ENCODE results near the gene LCOR.

LCOR gene

DNA sequence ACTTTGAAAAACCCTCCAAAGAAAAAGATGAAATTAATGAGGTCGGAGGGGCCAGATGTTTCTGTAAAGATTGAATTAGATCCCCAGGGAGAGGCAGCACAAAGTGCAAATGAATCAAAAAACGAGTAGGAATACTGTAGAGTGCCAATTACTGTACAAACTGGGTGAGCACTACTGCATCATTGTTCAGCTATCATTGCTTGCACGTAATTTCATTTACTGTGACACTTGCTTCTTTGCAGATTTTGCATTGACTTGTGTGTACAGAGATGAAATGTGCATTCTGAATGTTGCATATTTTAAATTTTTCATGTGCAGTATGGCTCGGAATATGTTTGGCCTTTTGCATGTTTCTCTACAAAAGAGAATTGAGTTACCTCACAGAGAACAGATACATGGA lies 123.7 kb downstream of the LCOR start:
- H3K9me3 Mint-ChIP-seq: no peaks in the 10 kb centered on the region
- H3K4me1 Mint-ChIP-seq: peaks cover 0 to 7% of the 10 kb centered on the region in 2 donors
- H3K27ac Mint-ChIP-seq: no peak overlapping the region
- no peak overlapping the region for H3K4me3 Mint-ChIP-seq
- DNase-seq (no peak), ATAC-seq (replicated peaks) (no peak)
- H3K36me3 Mint-ChIP-seq: peaks cover 20 to 30% of the 10 kb centered on the region in 2 donors
- H3K27me3 Mint-ChIP-seq: no peaks in the 10 kb centered on the region

- Mint-ChIP-seq H3K36me3 (peaks cover 15 to 24% of the 10 kb centered on the region in 2 donors), H3K4me1 (peaks cover 0 to 2% of the 10 kb centered on the region in 2 donors), H3K4me3 (no peak overlapping the region), H3K9me3 (no peaks in the 10 kb centered on the region), H3K27ac (no peak overlapping the region), H3K27me3 (no peaks in the 10 kb centered on the region)
- DNase-seq (no peak), ATAC-seq (replicated peaks) (no peak)
Observed at GRCh38 chr10:96958071-96958470, 126.0 kb downstream of the LCOR start.

- ATAC-seq (replicated peaks) (no peak), DNase-seq (no peak)
- no peak overlapping the region for H3K27ac Mint-ChIP-seq
- no peaks in the 10 kb centered on the region for H3K9me3 Mint-ChIP-seq
- no peaks in the 10 kb centered on the region for H3K27me3 Mint-ChIP-seq
- peaks cover 0 to 2% of the 10 kb centered on the region in 2 donors for H3K4me1 Mint-ChIP-seq
- H3K4me3 Mint-ChIP-seq: no peak overlapping the region
- H3K36me3 Mint-ChIP-seq: peaks cover 12 to 23% of the 10 kb centered on the region in 2 donors
Observed at GRCh38 chr10:96959733-96960132, 127.6 kb downstream of the LCOR start.

- H3K27ac Mint-ChIP-seq: no peak overlapping the region
- no peak overlapping the region for H3K4me3 Mint-ChIP-seq
- no peak for ATAC-seq (replicated peaks)
- no peaks in the 10 kb centered on the region for H3K9me3 Mint-ChIP-seq
- H3K36me3 Mint-ChIP-seq: peaks cover 2 to 14% of the 10 kb centered on the region in 2 donors
- no peak for DNase-seq
- peaks cover 0 to 2% of the 10 kb centered on the region in 2 donors for H3K4me1 Mint-ChIP-seq
- H3K27me3 Mint-ChIP-seq: no peaks in the 10 kb centered on the region
Observed at GRCh38 chr10:96960872-96961271, 128.8 kb downstream of the LCOR start.

DNA sequence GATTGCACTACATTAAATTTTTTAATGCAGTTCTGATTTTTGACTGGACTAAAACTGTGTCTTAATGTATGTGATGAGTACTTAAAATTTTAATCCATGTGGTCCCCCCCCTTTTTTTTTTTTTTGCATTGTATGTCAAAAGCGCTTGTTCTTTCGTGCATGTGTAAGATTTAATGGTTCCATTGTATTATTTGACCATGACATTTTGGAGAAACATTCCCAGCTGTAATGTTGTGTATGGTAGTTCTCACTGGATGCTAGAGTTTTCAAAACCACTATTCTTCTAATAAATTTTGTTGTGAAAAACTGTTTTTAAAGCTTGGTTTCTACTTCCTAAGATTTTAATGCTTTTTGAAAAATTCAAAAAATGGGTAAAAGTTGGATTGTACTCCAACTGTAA lies 132.0 kb downstream of the LCOR start:
- no peak overlapping the region for H3K4me3 Mint-ChIP-seq
- H3K27ac Mint-ChIP-seq: no peak overlapping the region
- ATAC-seq (replicated peaks): no peak
- peaks cover 6 to 17% of the 10 kb centered on the region in 2 donors for H3K36me3 Mint-ChIP-seq
- H3K9me3 Mint-ChIP-seq: no peaks in the 10 kb centered on the region
- H3K4me1 Mint-ChIP-seq: peaks cover 4 to 5% of the 10 kb centered on the region in 2 donors
- DNase-seq: no peak
- H3K27me3 Mint-ChIP-seq: no peaks in the 10 kb centered on the region

DNA sequence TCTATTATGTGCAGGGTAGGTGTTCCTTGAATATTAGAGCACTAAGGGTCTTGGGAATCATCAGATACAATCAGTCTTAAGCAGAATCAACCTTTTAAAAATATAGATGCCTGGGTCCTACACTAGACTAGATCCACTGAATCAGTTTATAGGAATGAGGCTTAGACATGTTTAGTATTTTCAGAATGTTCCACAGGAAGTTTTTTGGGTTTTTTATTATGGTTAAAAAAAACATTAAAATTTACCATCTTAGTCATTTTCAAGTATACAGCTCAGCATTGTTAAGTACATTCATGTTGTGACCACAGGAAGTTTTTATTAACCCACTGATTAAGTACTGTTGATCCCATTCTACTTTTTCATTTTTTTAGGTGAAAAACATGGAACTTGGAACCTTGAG lies 135.7 kb downstream of the LCOR start:
- Mint-ChIP-seq H3K36me3 (peaks cover 6 to 25% of the 10 kb centered on the region in 2 donors), H3K27ac (no peak overlapping the region), H3K27me3 (no peaks in the 10 kb centered on the region), H3K4me1 (peaks cover 11 to 31% of the 10 kb centered on the region in 2 donors), H3K4me3 (no peak overlapping the region), H3K9me3 (no peaks in the 10 kb centered on the region)
- ATAC-seq (replicated peaks): no peak
- no peak for DNase-seq

DNA sequence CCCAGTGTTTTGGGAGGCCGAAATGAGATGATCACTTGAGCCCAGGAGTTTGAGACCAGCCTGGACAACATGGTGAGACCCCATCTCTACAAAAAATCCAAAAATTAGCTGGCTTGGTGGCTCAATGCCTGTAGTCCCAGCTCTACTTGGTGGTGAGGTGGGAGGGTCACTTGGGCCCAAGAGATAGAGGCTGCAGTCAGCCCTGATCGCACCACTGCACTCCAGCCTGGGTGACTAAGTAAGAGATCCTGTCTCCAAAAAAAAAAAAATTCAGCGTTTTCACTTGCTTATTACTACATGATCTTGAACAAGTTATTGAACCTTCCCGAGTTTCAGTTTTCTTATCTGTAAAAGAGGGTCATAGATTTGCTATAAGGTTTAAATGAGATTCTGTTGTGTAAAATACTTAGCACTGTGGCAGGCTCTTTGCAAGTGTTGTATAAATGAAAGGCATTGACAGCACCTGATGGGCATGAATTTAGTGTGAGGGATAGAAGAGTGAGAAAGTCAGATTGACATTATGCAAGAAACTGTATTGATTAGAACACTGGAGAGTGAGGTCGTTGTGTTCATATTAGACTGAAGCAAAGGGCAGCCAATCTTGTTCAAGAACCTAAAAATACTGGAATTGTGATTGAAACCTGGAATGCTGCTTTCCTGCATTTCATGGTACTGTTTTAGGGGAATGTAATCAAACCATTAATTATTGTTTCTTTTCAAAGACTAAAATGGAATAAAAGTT lies 136.8 kb downstream of the LCOR start:
- ATAC-seq (replicated peaks) (no peak), DNase-seq (no peak)
- no peak overlapping the region for H3K27ac Mint-ChIP-seq
- peaks cover 6 to 24% of the 10 kb centered on the region in 2 donors for H3K36me3 Mint-ChIP-seq
- peaks cover 20 to 41% of the 10 kb centered on the region in 2 donors for H3K4me1 Mint-ChIP-seq
- no peak overlapping the region for H3K4me3 Mint-ChIP-seq
- H3K27me3 Mint-ChIP-seq: no peaks in the 10 kb centered on the region
- H3K9me3 Mint-ChIP-seq: no peaks in the 10 kb centered on the region

- peak overlapping the region; percentile 6 for H3K27ac Mint-ChIP-seq
- peak overlapping the region in 1 of 2 donors; percentile 10 for H3K4me3 Mint-ChIP-seq
- DNase-seq: no peak
- H3K4me1 Mint-ChIP-seq: peaks cover 31 to 62% of the 10 kb centered on the region in 2 donors
- H3K27me3 Mint-ChIP-seq: no peaks in the 10 kb centered on the region
- no peak for ATAC-seq (replicated peaks)
- H3K9me3 Mint-ChIP-seq: no peaks in the 10 kb centered on the region
- H3K36me3 Mint-ChIP-seq: peaks cover 4 to 18% of the 10 kb centered on the region in 2 donors
Observed at GRCh38 chr10:96971324-96971723, 139.2 kb downstream of the LCOR start.

- Mint-ChIP-seq H3K9me3 (no peaks in the 10 kb centered on the region), H3K27me3 (no peaks in the 10 kb centered on the region), H3K27ac (no peak overlapping the region), H3K36me3 (peaks cover 4 to 18% of the 10 kb centered on the region in 2 donors), H3K4me1 (peaks cover 32 to 64% of the 10 kb centered on the region in 2 donors), H3K4me3 (no peak overlapping the region)
- no peak for ATAC-seq (replicated peaks)
- DNase-seq: no peak
Observed at GRCh38 chr10:96972264-96972663, 140.2 kb downstream of the LCOR start.

DNA sequence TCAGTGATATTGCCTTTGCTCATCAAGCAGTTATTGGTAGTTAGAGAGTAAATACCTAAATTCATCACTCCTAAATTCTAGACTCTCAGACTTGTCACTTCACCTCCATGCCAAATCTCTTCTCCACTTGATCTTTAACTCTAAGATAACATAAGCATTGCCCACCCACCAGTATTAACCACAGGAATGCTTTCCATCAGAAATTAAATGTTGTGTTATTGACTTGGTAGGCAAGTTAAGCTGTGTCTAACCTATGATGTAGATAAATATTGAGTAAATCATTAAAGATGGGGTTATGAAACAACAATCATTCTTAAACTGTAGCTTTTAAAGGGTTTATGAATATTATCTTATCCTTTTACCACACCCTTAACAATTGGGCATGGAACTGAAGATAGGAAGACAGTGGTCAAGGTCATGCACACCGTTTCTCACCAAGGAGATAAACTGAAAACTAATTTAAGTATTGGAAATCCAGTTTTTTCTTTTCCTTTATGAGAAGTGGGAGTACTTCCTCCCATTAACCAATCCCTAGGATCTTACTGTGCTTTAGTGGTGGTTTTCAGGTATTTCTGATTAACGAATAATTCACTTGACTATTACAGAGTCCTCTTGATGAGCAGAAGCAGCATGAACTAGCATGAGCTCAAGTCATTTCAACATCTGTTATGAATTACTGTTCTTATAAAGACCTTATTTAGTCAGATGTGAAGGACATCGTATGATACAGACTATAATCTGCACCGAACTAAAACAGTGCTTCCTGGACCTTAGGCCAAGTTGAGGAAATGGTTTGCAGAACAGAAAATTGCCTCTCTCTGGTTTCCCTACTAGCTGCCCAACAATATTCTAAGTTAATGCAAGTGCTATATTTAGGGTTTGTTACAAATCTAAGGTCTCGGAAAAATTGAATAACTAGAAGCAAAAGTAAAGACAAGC lies 142.0 kb downstream of the LCOR start:
- ATAC-seq (replicated peaks) (peak; percentile 85 to 86), DNase-seq (no peak)
- peaks cover 40 to 72% of the 10 kb centered on the region in 2 donors for H3K4me1 Mint-ChIP-seq
- H3K27ac Mint-ChIP-seq: peak overlapping the region; percentile 79
- H3K4me3 Mint-ChIP-seq: peak overlapping the region; percentile 66 to 71
- H3K36me3 Mint-ChIP-seq: peaks cover 5 to 16% of the 10 kb centered on the region in 2 donors
- no peaks in the 10 kb centered on the region for H3K9me3 Mint-ChIP-seq
- H3K27me3 Mint-ChIP-seq: no peaks in the 10 kb centered on the region

- peaks cover 40 to 72% of the 10 kb centered on the region in 2 donors for H3K4me1 Mint-ChIP-seq
Observed at GRCh38 chr10:96975136-96975535, 143.0 kb downstream of the LCOR start.

DNA sequence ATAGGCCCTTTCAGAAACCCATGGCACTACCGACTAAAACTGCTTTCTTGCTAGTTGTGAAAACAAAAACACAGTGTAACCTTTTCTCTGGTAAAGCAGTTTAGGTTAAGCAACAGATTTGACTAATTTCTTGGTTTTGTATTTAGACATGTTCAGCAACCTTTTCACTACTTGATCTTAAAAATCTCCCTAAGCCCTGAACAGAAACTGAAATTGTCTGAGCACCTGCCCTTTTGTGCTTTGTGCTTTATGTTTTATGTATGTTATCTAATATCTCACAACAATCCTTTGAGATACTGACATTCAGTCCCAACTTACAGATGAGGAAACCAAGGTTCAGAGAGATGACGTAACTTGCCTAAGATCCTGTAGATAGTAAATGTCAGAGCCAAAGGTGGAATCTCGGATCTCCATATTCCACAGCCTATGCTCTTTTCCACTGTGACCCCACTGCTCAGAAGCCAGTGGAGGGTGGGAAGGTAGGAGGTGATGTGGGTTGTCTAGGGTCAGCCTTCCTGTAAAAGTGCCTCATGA lies 146.6 kb downstream of the LCOR start:
- Mint-ChIP-seq H3K27ac (peak overlapping the region; percentile 75), H3K4me3 (peak overlapping the region in 1 of 2 donors; percentile 56), H3K4me1 (peaks cover 27 to 46% of the 10 kb centered on the region in 2 donors), H3K36me3 (peaks cover 28 to 36% of the 10 kb centered on the region in 2 donors), H3K9me3 (no peaks in the 10 kb centered on the region), H3K27me3 (no peaks in the 10 kb centered on the region)
- DNase-seq (no peak), ATAC-seq (replicated peaks) (peak; percentile 70 to 77)

More at GRCh38 chr10:96975136-96975535, 143.0 kb downstream of the LCOR start:
- no peaks in the 10 kb centered on the region for H3K9me3 Mint-ChIP-seq
- H3K27ac Mint-ChIP-seq: peak overlapping the region; percentile 82
- no peak overlapping the region for H3K4me3 Mint-ChIP-seq
- peaks cover 4 to 12% of the 10 kb centered on the region in 2 donors for H3K36me3 Mint-ChIP-seq
- ATAC-seq (replicated peaks): no peak
- DNase-seq: no peak
- no peaks in the 10 kb centered on the region for H3K27me3 Mint-ChIP-seq

- DNase-seq (no peak), ATAC-seq (replicated peaks) (no peak)
- H3K27ac Mint-ChIP-seq: no peak overlapping the region
- peaks cover 28 to 41% of the 10 kb centered on the region in 2 donors for H3K36me3 Mint-ChIP-seq
- no peaks in the 10 kb centered on the region for H3K27me3 Mint-ChIP-seq
- no peak overlapping the region for H3K4me3 Mint-ChIP-seq
- peaks cover 25 to 56% of the 10 kb centered on the region in 2 donors for H3K4me1 Mint-ChIP-seq
- no peaks in the 10 kb centered on the region for H3K9me3 Mint-ChIP-seq
Observed at GRCh38 chr10:96982149-96982930, 150.2 kb downstream of the LCOR start.

All from stimulated activated naive B cell treated with anti-CD40 and anti-IgM and Interleukin-4, amounts not matched to agents 10 μg/mL and 1 μg/mL and 100 μg/mL, for 72 hours (primary cell).